IPS DF 6.9 (cell line): ENCODE data around the gene CLIC4.
"Not testable (repeated sequence)": the region's sequence is repeated elsewhere in the genome, so short reads cannot be mapped to it uniquely, and the experiment has no call there.

Experiments
- DNase-seq: peaks from one replicate; pipeline ENCODE4 v3.0.0-alpha.2; 2013; ENCODE audit warnings: low read depth, low spot score
- H3K27ac ChIP-seq: one replicate; pipeline ENCODE4 v1.5.1; 2013; ENCODE audit warnings: low read length, control low read depth
- H3K27me3 ChIP-seq: 2 replicates; pipeline ENCODE4 v1.6.1; 2013; ENCODE audit warnings: mild to moderate bottlenecking, low read length; ENCODE audit not compliant: control insufficient read depth, insufficient read depth
- H3K36me3 ChIP-seq: 2 replicates; pipeline ENCODE4 v1.6.1; 2013; ENCODE audit warnings: low read length; ENCODE audit not compliant: control insufficient read depth, insufficient read depth
- H3K4me1 ChIP-seq: 2 replicates; pipeline ENCODE4 v1.6.1; 2013; ENCODE audit warnings: low read length; ENCODE audit not compliant: control insufficient read depth, insufficient read depth
- H3K4me3 ChIP-seq: 2 replicates; pipeline ENCODE4 v1.5.1; 2013; ENCODE audit warnings: mild to moderate bottlenecking, low read length
- H3K9me3 ChIP-seq: 2 replicates; pipeline ENCODE4 v1.6.1; 2013; ENCODE audit warnings: low read length, inconsistent platforms; ENCODE audit not compliant: control insufficient read depth, insufficient read depth
- WGBS: extraction: QIAGEN DNeasy Blood & Tissue Kit; methylation state at CpG from one replicate; pipeline ENCODE4 v1.1.7; 2013; ENCODE audit warnings: mixed read lengths, missing lambda C conversion rate; ENCODE audit not compliant: insufficient read length, insufficient coverage; 5-methylcytosine and 5-hydroxymethylcytosine counted together

Gene CLIC4

GRCh38 chr1:24806588-24806987, 61.3 kb downstream of the CLIC4 start:
- WGBS, result no CpG with 5 or more reads among the region's 2 CpGs
- Histone ChIP-seq H3K27me3 (no peaks in the 10 kb centered on the region), H3K9me3 (no peaks in the 10 kb centered on the region), H3K4me3 (no peak overlapping the region), H3K27ac (no peak overlapping the region), H3K36me3 (no peaks in the 10 kb centered on the region), H3K4me1 (no peaks in the 10 kb centered on the region)
- no peak for DNase-seq

GRCh38 chr1:24811494-24811893, 66.2 kb downstream of the CLIC4 start:
- H3K4me3 ChIP-seq, H3K27me3 ChIP-seq, H3K9me3 ChIP-seq, H3K36me3 ChIP-seq, DNase-seq, H3K27ac ChIP-seq, H3K4me1 ChIP-seq: not testable (repeated sequence)
- no CpG with 5 or more reads among the region's 3 CpGs for WGBS

- H3K4me1 ChIP-seq, H3K4me3 ChIP-seq, DNase-seq, H3K27me3 ChIP-seq, H3K27ac ChIP-seq, H3K9me3 ChIP-seq, H3K36me3 ChIP-seq: not testable (repeated sequence)
- WGBS, result no CpG with 5 or more reads among the region's 1 CpG
Measured at GRCh38 chr1:24820221-24820620, 75.0 kb downstream of the CLIC4 start.

GRCh38 chr1:24822887-24823286, 77.6 kb downstream of the CLIC4 start:
- no peak overlapping the region for H3K4me3 ChIP-seq
- H3K9me3 ChIP-seq, result no peaks in the 10 kb centered on the region
- H3K4me1 ChIP-seq, result no peaks in the 10 kb centered on the region
- no peak overlapping the region for H3K27ac ChIP-seq
- no peaks in the 10 kb centered on the region for H3K36me3 ChIP-seq
- H3K27me3 ChIP-seq, result no peaks in the 10 kb centered on the region; the same call in 1 of the 2 replicates
- DNase-seq, result no peak

- not testable (repeated sequence) for H3K27ac ChIP-seq, H3K9me3 ChIP-seq, H3K27me3 ChIP-seq, H3K4me1 ChIP-seq, H3K36me3 ChIP-seq, H3K4me3 ChIP-seq, DNase-seq
- no CpG with 5 or more reads among the region's 12 CpGs for WGBS
Measured at GRCh38 chr1:24823486-24823885, 78.2 kb downstream of the CLIC4 start.

GRCh38 chr1:24825174-24825573, 79.9 kb downstream of the CLIC4 start:
- Histone ChIP-seq H3K36me3 (no peaks in the 10 kb centered on the region), H3K27me3 (no peaks in the 10 kb centered on the region), H3K27ac (no peak overlapping the region), H3K4me1 (no peaks in the 10 kb centered on the region), H3K4me3 (no peak overlapping the region), H3K9me3 (no peaks in the 10 kb centered on the region)
- no peak for DNase-seq
- WGBS, result 100% methylated on average over 1 of the region's 3 CpGs

GRCh38 chr1:24826510-24826909, 81.3 kb downstream of the CLIC4 start:
- Histone ChIP-seq H3K4me3 (no peak overlapping the region), H3K4me1 (no peaks in the 10 kb centered on the region), H3K36me3 (no peaks in the 10 kb centered on the region), H3K9me3 (no peaks in the 10 kb centered on the region), H3K27ac (no peak overlapping the region), H3K27me3 (no peaks in the 10 kb centered on the region)
- no peak for DNase-seq
- no CpG with 5 or more reads among the region's 1 CpG for WGBS

- H3K27ac ChIP-seq, result no peak overlapping the region
- no peaks in the 10 kb centered on the region for H3K36me3 ChIP-seq
- WGBS, result no CpG with 5 or more reads among the region's 3 CpGs
- no peaks in the 10 kb centered on the region for H3K9me3 ChIP-seq
- no peak overlapping the region for H3K4me3 ChIP-seq
- no peak for DNase-seq
- no peaks in the 10 kb centered on the region for H3K27me3 ChIP-seq
- H3K4me1 ChIP-seq, result no peaks in the 10 kb centered on the region
Measured at GRCh38 chr1:24827379-24828135, 82.3 kb downstream of the CLIC4 start.

- Histone ChIP-seq H3K27me3 (no peaks in the 10 kb centered on the region), H3K4me3 (no peak overlapping the region), H3K4me1 (no peaks in the 10 kb centered on the region), H3K27ac (no peak overlapping the region), H3K36me3 (no peaks in the 10 kb centered on the region), H3K9me3 (no peaks in the 10 kb centered on the region)
- no peak for DNase-seq
- WGBS, result no CpG with 5 or more reads among the region's 4 CpGs
Measured at GRCh38 chr1:24828183-24828886, 83.1 kb downstream of the CLIC4 start.

GRCh38 chr1:24828887-24829192, 83.6 kb downstream of the CLIC4 start:
- Histone ChIP-seq H3K27ac (no peak overlapping the region), H3K4me3 (no peak overlapping the region), H3K9me3 (no peaks in the 10 kb centered on the region), H3K27me3 (no peaks in the 10 kb centered on the region), H3K36me3 (no peaks in the 10 kb centered on the region), H3K4me1 (no peaks in the 10 kb centered on the region)
- DNase-seq, result no peak
- WGBS, result no CpG with 5 or more reads among the region's 2 CpGs
